Thyroid gland (tissue), 4 donors: ENCODE data around the gene GOLGA1.
"Not testable (repeated sequence)": the region's sequence is repeated elsewhere in the genome, so short reads cannot be mapped to it uniquely, and the experiment has no call there.

Experiments used
- CTCF ChIP-seq, 6 experiments: fragments of 200-600 bp in 3 of 6; fragments of 450-650 bp in 3 of 6; sonication (generic) in 3 of 6; IDR thresholded peaks; one replicate each; pipeline ENCODE4 v1.5.1; 2016 to 2019; ENCODE audit warnings: antibody characterized with exemption in 6 of 6, mild to moderate bottlenecking in 2 of 6, inconsistent platforms in 1 of 6, moderate library complexity in 1 of 6
- POLR2A ChIP-seq, 2 donors: fragments of 450-650 bp; IDR thresholded peaks; one replicate each; pipeline ENCODE4 v1.6.1; 2017; ENCODE audit warnings: antibody characterized with exemption in 2 of 2, mild to moderate bottlenecking in 2 of 2, moderate library complexity in 1 of 2

- TF ChIP-seq CTCF, POLR2A (IDR thresholded peaks at IDR 0.05): not testable (repeated sequence)
Measured at GRCh38 chr9:124920394-124920793, 20.5 kb downstream of the GOLGA1 start.
